AG10803 (cell line): ENCODE measurements around the gene ABI3BP.

Experiments used
- DNase-seq: peaks from one replicate; pipeline ENCODE4 v3.0.0; 2010; ENCODE audit warnings: low read depth
- H3K4me3 ChIP-seq: 2 replicates; pipeline ENCODE4 v1.5.1; 2011; ENCODE audit warnings: mild to moderate bottlenecking, low read length, control low read depth
- CTCF ChIP-seq: conservative IDR thresholded peaks from 2 replicates; pipeline ENCODE4 v1.5.1; 2011; ENCODE audit warnings: mild to moderate bottlenecking, low read length, control low read depth, inconsistent platforms

ABI3BP gene

GRCh38 chr3:100802126-100802525, 191.1 kb downstream of the ABI3BP start:
- TF ChIP-seq CTCF: no peak
- no peak for DNase-seq
- H3K4me3 ChIP-seq: no peak overlapping the region

DNA sequence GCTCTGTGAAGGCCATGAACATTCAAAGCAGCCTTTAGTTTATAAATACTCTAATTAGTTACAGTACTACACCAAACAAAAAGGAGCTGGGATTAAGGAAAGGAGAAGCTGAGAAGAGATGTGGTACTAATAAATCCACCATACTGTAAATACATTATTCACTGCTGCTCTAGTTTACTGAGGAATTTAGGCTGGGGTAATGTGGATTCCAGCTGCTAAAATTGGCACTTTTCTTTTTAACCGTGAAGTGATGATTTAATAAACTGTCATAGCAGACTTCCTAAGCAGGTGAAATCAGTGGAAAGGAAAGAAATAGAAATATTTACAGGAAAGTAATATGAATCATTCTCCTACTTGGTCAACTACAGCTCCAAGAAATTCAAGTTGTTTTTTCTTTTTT, 195.2 kb downstream of the ABI3BP start:
- no peak overlapping the region for H3K4me3 ChIP-seq
- peak; percentile 49 for DNase-seq
- TF ChIP-seq CTCF: no peak

- H3K4me3 ChIP-seq: no peak overlapping the region
- DNase-seq: peak; percentile 43
These were observed 196.7 kb downstream of the ABI3BP start for GRCh38 chr3:100796556-100796955.

GRCh38 chr3:100789579-100789978, 203.6 kb downstream of the ABI3BP start:
- no peak overlapping the region for H3K4me3 ChIP-seq
- TF ChIP-seq CTCF: no peak
- no peak for DNase-seq

More at GRCh38 chr3:100796556-100796955, 196.7 kb downstream of the ABI3BP start:
- TF ChIP-seq CTCF: peak; percentile 52

- TF ChIP-seq CTCF: no peak
- no peak overlapping the region for H3K4me3 ChIP-seq
- DNase-seq: no peak
These were observed 209.6 kb downstream of the ABI3BP start for GRCh38 chr3:100783619-100784018.

GRCh38 chr3:100782906-100783305, 210.3 kb downstream of the ABI3BP start:
- H3K4me3 ChIP-seq: no peak overlapping the region
- peak; percentile 61 for DNase-seq
- no peak for TF ChIP-seq CTCF

DNA sequence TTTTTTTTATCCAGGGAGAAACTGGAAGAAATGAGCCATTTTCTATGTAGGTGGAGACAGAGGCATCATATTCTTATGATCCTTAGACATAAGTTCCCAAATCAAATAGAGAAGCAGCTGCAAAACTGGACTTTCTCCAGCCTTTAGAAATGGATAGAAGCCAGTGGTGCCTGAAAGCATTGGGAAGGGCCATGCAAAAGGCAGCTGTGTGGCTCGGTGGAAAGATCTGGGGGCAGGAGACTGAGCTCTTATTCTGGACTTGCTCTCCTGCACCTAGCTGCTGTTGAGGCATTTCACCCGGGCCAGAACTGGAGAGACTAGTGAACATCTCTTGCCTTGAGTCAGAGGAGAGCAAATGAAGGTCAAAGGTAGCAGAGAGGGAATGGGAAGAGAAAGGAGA, 210.9 kb downstream of the ABI3BP start:
- TF ChIP-seq CTCF: no peak

More for the DNA sequence above, 210.9 kb downstream of the ABI3BP start:
- no peak overlapping the region for H3K4me3 ChIP-seq
- DNase-seq: no peak
